ENCODE results near the gene FBXO15.

The FBXO15 gene

GRCh38 chr18:74084184-74084855, 63.3 kb downstream of the FBXO15 start:
- TF ChIP-seq TCF4 (CRISPR knock-in tag; IDR thresholded peaks at IDR 0.05; ENCODE audit: borderline replicate concordance) (no peak), GLIS3 (CRISPR knock-in tag; IDR thresholded peaks at IDR 0.05) (no peak), ZNF8 (CRISPR knock-in tag; IDR thresholded peaks at IDR 0.05) (no peak), OSR1 (CRISPR knock-in tag; IDR thresholded peaks at IDR 0.05) (no peak), CSRNP3 (CRISPR knock-in tag; IDR thresholded peaks at IDR 0.05) (no peak), CSDC2 (CRISPR knock-in tag; IDR thresholded peaks at IDR 0.05) (no peak), ARNTL (CRISPR knock-in tag; IDR thresholded peaks at IDR 0.05; ENCODE audit: borderline replicate concordance, low read depth) (no peak)
- no peak for ATAC-seq

DNA sequence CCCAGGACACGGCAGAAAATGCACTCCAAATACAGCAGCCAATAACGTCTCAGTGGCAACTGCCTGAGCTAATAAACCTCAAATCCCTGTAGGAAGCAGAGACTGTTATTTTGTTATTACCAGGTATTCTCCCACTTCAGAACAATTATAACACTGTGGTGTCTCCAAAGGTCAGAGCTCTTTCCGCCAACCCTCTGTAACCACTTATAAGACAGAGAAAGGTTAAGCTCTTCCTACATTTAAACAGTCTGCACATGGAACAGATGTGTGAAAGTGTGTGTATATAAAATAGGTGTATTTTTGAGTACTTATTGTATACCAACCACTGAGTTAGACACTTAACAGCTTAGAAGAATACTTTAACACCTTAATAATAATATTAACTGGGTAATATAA, 64.1 kb downstream of the FBXO15 start:
- no peak for ATAC-seq

DNA sequence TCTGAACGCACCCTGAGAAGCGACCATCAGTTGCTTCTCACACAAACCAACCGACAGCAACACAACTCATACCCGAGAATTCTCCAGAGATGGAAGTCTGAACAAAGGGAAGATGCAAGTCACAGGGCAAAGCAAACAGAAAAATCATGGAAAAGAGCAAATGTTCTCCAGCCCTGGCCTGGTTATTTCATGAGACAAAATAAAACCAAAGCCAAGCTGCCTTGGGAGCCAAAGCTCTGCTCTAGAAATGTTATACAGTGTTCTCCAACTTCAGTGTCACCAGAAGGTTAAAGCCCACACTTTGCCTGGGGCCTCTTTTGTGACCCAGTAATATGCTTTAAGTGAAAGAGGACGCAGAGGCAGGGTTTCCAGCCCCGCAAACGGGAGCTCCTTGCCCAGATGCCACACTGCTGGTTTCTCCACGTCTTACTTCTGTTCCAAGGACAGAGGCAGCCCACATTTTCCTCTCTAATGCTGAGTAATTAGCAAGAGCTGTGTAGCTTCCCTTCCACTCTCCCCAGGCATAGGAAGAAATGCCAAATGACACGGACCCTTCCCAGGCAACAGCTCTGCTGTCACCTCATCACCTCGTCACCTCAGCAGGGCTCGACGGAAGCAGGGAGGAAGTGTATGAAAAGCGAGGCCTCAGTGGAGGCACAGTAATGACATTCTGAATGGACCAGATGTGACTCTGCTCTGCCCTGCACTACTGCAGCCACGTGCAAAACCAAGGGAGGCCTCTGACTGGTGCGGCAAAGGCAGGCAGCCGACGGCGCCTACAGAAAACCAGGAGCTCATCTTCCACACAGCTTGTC, 64.7 kb downstream of the FBXO15 start:
- ATAC-seq: no peak
- no peak for TF ChIP-seq RARB (CRISPR knock-in tag; IDR thresholded peaks at IDR 0.05)
- TF ChIP-seq ZNF70 (CRISPR knock-in tag; IDR thresholded peaks at IDR 0.05): no peak
- no peak for TF ChIP-seq CSRNP3 (CRISPR knock-in tag; IDR thresholded peaks at IDR 0.05)
- no peak for TF ChIP-seq ISL1 (CRISPR knock-in tag; IDR thresholded peaks at IDR 0.05)
- no peak for TF ChIP-seq TCF4 (CRISPR knock-in tag; IDR thresholded peaks at IDR 0.05; ENCODE audit: borderline replicate concordance)
- no peak for TF ChIP-seq OSR1 (CRISPR knock-in tag; IDR thresholded peaks at IDR 0.05)
- no peak for TF ChIP-seq ZC3H10 (CRISPR knock-in tag; IDR thresholded peaks at IDR 0.05)
- TF ChIP-seq ZFP3 (CRISPR knock-in tag; IDR thresholded peaks at IDR 0.05): no peak
- TF ChIP-seq, protein P1, sequence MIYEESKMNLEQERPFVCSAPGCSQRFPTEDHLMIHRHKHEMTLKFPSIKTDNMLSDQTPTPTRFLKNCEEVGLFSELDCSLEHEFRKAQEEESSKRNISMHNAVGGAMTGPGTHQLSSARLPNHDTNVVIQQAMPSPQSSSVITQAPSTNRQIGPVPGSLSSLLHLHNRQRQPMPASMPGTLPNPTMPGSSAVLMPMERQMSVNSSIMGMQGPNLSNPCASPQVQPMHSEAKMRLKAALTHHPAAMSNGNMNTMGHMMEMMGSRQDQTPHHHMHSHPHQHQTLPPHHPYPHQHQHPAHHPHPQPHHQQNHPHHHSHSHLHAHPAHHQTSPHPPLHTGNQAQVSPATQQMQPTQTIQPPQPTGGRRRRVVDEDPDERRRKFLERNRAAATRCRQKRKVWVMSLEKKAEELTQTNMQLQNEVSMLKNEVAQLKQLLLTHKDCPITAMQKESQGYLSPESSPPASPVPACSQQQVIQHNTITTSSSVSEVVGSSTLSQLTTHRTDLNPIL (CRISPR knock-in tag; IDR thresholded peaks at IDR 0.05; ENCODE audit: low read depth): no peak
- no peak for TF ChIP-seq ZNF8 (CRISPR knock-in tag; IDR thresholded peaks at IDR 0.05)
- TF ChIP-seq CSDC2 (CRISPR knock-in tag; IDR thresholded peaks at IDR 0.05): no peak
- TF ChIP-seq ESRRG (CRISPR knock-in tag; IDR thresholded peaks at IDR 0.05): no peak
- TF ChIP-seq SNAI2 (CRISPR knock-in tag; IDR thresholded peaks at IDR 0.05): no peak
- TF ChIP-seq ZFP30 (CRISPR knock-in tag; IDR thresholded peaks at IDR 0.05): no peak

More for the DNA sequence above, 64.1 kb downstream of the FBXO15 start:
- TF ChIP-seq ESRRG (CRISPR knock-in tag; IDR thresholded peaks at IDR 0.05) (no peak), PPARA (CRISPR knock-in tag; IDR thresholded peaks at IDR 0.05; ENCODE audit: borderline replicate concordance) (no peak), OSR1 (CRISPR knock-in tag; IDR thresholded peaks at IDR 0.05) (no peak), ZNF70 (CRISPR knock-in tag; IDR thresholded peaks at IDR 0.05) (no peak), CSRNP3 (CRISPR knock-in tag; IDR thresholded peaks at IDR 0.05) (no peak), ZNF8 (CRISPR knock-in tag; IDR thresholded peaks at IDR 0.05) (no peak), ZC3H10 (CRISPR knock-in tag; IDR thresholded peaks at IDR 0.05) (no peak), ZFP30 (CRISPR knock-in tag; IDR thresholded peaks at IDR 0.05) (no peak), PATZ1 (CRISPR knock-in tag; IDR thresholded peaks at IDR 0.05; ENCODE audit: borderline replicate concordance) (no peak), SNAI2 (CRISPR knock-in tag; IDR thresholded peaks at IDR 0.05) (no peak), TCF4 (CRISPR knock-in tag; IDR thresholded peaks at IDR 0.05; ENCODE audit: borderline replicate concordance) (no peak), ZFP3 (CRISPR knock-in tag; IDR thresholded peaks at IDR 0.05) (no peak)
- TF ChIP-seq, protein P2, sequence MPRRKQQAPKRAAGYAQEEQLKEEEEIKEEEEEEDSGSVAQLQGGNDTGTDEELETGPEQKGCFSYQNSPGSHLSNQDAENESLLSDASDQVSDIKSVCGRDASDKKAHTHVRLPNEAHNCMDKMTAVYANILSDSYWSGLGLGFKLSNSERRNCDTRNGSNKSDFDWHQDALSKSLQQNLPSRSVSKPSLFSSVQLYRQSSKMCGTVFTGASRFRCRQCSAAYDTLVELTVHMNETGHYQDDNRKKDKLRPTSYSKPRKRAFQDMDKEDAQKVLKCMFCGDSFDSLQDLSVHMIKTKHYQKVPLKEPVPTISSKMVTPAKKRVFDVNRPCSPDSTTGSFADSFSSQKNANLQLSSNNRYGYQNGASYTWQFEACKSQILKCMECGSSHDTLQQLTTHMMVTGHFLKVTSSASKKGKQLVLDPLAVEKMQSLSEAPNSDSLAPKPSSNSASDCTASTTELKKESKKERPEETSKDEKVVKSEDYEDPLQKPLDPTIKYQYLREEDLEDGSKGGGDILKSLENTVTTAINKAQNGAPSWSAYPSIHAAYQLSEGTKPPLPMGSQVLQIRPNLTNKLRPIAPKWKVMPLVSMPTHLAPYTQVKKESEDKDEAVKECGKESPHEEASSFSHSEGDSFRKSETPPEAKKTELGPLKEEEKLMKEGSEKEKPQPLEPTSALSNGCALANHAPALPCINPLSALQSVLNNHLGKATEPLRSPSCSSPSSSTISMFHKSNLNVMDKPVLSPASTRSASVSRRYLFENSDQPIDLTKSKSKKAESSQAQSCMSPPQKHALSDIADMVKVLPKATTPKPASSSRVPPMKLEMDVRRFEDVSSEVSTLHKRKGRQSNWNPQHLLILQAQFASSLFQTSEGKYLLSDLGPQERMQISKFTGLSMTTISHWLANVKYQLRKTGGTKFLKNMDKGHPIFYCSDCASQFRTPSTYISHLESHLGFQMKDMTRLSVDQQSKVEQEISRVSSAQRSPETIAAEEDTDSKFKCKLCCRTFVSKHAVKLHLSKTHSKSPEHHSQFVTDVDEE (CRISPR knock-in tag; IDR thresholded peaks at IDR 0.05): no peak

All from SK-N-SH treated with all-trans-retinoic acid at 6 μM for 48 hours (cell line).